ENCODE measurements around the gene CRLF1.
"Not testable (repeated sequence)": the region's sequence is repeated elsewhere in the genome, so short reads cannot be mapped to it uniquely, and the experiment has no call there.

Gene CRLF1

DNA sequence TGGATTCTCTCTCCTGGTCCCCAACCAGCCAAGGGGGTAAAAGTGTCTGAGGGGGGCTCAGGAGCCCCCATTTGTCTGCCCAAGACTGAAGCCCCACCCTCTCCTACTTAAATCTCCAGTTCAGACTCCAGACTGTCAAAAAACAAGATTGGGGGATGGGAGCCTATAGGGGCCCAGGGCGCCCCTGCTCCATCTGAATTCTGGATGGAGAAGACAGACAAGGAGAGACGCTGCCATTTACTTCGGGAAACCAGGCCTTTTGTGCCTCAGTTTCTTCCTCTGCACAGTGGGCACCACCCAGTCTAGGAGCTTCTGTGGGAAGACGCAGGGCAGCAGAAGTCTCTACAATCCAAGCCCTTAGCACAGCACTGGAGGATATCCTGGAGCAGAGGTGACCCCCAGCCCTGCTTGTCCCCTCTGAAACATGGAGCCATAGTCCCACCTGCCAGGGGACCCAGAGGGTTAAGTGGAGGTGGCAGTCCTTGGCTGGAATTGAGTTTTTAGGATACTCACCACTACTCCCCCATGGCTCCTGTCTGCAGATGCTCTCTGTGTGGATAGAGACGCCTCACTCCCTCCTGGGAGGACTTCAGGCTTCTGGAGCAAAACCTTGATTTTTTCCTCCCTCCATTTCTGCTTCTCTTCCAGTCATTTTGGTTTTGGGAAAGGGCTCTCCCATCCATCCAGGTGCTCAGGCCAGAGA lies 1.7 kb upstream of the CRLF1 start:
- no peak for DNase-seq

- DNase-seq = peak in 1 of 2 experiments; percentile 57
Observed at GRCh38 chr19:18607226-18608101, 865 bp upstream of the CRLF1 start.

GRCh38 chr19:18605546-18606280 lies 886 bp downstream of the CRLF1 start:
- no peak for DNase-seq

DNA sequence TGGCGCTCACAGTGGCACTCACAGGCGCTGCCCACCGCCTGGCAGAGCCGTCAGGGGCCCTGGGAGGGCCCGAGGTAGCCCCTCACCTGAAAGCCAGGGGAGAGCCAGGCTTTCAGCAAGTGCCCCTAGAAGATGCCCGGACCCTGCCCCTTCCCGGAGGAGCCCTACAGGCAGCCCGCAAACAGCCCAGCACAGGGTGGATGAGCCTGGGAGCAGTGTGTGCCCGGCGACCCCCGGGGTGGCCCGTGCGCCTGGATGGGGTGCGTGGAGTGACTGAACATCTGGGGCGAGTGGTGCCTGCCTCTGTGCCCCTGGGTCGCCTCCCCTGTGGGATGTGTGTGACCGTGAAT lies 1.4 kb downstream of the CRLF1 start:
- no peak for DNase-seq

DNA sequence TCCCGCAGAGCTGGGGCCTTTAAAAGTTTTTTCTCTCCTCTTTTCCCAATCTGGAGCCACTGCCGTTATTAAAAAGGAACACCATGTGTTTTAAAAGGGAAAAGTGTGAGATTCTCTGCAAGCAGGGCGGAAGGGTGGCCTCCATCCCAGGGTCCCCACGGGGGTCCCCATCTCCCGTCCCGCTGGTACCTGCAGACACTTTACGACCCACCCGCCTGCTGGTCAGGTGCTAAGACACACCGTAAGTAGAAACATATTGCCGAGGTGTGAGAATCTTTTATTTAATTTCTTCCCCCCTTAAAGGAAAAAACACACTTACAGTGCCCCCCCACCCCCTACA lies 1.8 kb downstream of the CRLF1 start:
- DNase-seq = no peak

DNA sequence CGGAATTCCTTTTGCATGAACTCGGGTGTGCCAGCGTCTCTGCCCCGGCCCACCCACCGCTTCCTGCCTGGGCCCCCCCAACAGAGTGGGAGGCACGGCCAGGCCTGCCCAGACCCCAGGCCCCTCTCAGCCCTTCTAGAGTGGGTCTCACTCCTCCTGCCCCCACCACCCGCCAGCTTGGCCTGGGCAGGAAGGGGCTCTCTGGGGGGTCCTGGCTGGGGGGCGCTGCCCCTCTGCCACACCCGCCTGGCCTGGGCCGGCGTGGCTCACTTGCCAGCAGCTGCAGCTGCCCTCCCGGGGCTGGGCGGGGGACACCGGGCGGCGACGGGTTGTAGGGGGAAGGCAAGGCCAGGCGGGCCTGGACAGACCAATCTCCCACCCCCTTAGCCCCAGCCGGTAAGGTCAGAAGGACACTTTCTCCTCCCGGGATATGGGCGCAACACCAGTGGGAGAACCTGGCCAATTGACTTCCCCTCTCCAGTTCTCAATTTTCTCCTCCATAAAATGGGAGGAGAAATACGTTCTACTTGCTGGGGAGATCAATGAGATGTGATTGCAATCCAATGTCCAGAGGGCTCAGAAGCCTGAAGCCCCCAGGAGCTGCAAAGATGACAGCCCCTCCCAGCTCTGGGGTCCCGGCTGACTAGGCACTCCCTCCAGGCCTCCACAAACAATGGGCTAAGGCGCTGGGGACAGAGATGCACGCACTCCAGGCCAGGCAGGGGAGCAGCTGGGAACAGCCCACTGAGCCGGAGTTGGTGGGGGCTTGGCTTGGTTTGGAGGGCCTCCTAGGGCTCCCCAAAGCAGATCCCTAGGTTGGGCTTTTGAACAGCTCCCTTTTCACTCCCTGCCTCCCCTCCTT lies 2.4 kb downstream of the CRLF1 start:
- DNase-seq = no peak

- no peak for DNase-seq
Observed at GRCh38 chr19:18603255-18603957, 3.2 kb downstream of the CRLF1 start.

- DNase-seq = no peak
Observed at GRCh38 chr19:18601875-18602274, 4.7 kb downstream of the CRLF1 start.

GRCh38 chr19:18600692-18601397 lies 5.8 kb downstream of the CRLF1 start:
- not testable (repeated sequence) for DNase-seq

- no peak for DNase-seq
Observed at GRCh38 chr19:18599485-18599884, 7.1 kb downstream of the CRLF1 start.

DNA sequence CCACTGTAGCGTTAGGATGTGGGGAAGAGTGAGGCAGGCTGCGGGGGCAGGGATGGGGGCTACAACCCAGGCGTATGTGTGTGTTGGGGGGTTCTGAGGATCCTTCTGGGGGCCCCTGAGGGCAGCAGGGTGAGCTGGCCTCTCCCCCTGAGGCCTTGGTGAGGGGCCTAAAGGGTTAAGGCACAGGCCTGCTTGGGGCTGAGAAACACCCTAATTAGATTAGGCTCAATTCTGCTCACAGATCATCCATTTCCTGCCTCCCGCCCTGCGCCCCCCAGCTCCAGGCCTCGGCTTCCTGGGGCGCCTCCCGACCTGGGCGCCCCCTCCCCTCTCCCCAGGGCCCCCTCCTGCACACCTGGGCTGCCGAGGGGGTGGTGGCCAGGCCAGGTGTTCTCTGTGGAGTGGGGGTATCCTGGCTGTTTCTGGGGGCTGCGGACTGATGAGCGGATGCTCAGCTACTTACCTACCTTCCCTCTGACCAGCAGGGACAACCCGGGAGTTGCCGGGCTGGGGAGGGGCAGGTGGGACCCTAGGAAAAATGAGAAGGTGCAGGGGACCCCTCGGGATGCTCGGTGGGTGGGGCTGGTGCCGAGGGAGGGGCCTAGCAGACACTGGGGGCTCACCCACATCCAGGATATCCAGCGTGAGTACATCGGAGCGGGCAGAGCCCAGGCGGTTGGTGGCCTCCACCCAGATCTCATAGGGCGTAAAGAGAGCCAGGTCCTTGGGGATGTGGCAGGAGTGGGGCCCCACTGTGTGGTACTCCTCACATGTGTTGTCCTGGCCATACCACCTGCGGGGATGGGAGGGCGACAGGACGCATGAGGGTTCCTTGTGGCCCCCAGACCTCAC lies 8.6 kb downstream of the CRLF1 start:
- DNase-seq = no peak

DNA sequence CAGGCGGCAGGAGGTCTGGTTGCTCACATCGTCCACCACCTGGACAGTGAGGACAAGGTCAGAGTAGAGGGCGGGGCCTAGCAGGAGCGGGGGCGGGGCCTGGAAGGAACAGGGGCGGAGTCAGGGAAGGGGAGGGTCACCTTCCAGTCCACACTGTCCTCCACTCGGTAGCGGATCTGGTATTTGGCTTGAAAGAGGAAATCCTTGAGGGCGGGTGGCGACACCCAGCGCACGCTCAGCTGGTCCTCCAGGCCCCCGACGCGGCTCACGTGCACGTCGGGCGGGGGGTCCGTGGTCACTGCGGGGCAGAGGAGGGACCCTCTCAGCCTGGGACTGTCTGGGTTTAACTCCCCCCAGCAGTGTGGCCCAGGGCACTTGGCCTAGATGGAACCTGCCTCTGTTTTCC lies 9.8 kb downstream of the CRLF1 start:
- DNase-seq = no peak

GRCh38 chr19:18595475-18595874 lies 11.1 kb downstream of the CRLF1 start:
- DNase-seq = no peak

- no peak for DNase-seq
Observed at GRCh38 chr19:18594824-18595373, 11.7 kb downstream of the CRLF1 start.

- peak; percentile 69 to 79 for DNase-seq
Observed at GRCh38 chr19:18594096-18594823, 12.3 kb downstream of the CRLF1 start.

- no peak for DNase-seq
Observed at GRCh38 chr19:18593367-18594095, 13.1 kb downstream of the CRLF1 start.

- not testable (repeated sequence) for DNase-seq
Observed at GRCh38 chr19:18592732-18593131, 13.9 kb downstream of the CRLF1 start.

GRCh38 chr19:18591735-18592385 lies 14.7 kb downstream of the CRLF1 start:
- DNase-seq = no peak
